BE2C (cell line): ENCODE data around the gene CCDC88C.

Experiments
- DNase-seq: peaks from one replicate; pipeline ENCODE4 v3.0.0-alpha.2; 2020
- H3K27me3 ChIP-seq: fragments of 250-450 bp; sonication (Bioruptor Pico); 2 replicates; pipeline ENCODE4 v1.5.1; 2020; ENCODE audit warnings: mild to moderate bottlenecking
- H3K36me3 ChIP-seq: fragments of 250-450 bp; sonication (Bioruptor Pico); 2 replicates; pipeline ENCODE4 v1.5.1; 2020; ENCODE audit warnings: mild to moderate bottlenecking
- H3K4me1 ChIP-seq: fragments of 250-450 bp; sonication (Bioruptor Pico); 2 replicates; pipeline ENCODE4 v1.5.1; 2020
- H3K4me3 ChIP-seq: 2 replicates; pipeline ENCODE4 v1.5.1; 2011; ENCODE audit warnings: low read depth, low read length
- H3K9me3 ChIP-seq: fragments of 250-450 bp; sonication (Bioruptor Pico); 2 replicates; pipeline ENCODE4 v1.5.1; 2020
- CTCF ChIP-seq: IDR thresholded peaks from 2 replicates; pipeline ENCODE4 v1.5.1; 2012; ENCODE audit warnings: mild to moderate bottlenecking, low read depth, low read length

The CCDC88C gene

DNA sequence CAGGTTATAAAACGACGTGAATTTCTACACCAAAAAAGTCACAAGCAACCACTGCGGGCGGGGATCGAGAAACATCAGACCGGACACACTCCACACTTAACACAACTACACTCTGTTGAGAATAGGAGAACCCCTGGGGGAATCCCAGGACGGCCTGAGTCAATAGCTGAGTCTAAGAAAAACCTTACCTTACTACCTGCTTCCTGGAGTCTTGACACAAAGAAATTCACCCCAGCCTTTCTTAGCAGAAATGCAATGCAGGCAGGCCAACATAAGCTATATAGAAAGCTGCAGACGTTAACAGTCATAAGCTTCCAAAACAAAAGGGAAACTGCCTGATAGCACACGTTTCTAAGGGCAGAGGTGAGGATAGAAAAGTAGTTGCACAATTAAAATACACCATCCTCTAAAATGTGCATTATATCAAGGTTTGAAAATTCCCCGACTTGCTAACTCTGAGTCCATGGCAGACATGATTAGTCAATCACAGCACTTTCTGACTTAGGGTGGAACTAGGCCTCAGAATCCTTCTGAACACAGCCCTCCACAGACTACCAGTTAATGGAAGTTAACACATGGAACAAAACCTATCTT, 68.0 kb downstream of the CCDC88C start:
- no peak for TF ChIP-seq CTCF
- Histone ChIP-seq H3K4me1 (no peaks in the 10 kb centered on the region), H3K27me3 (no peaks in the 10 kb centered on the region), H3K36me3 (no peaks in the 10 kb centered on the region), H3K9me3 (no peaks in the 10 kb centered on the region), H3K4me3 (no peak overlapping the region)
- DNase-seq = no peak

GRCh38 chr14:91348845-91349465, 68.7 kb downstream of the CCDC88C start:
- Histone ChIP-seq H3K36me3 (no peaks in the 10 kb centered on the region), H3K9me3 (no peaks in the 10 kb centered on the region), H3K4me1 (no peaks in the 10 kb centered on the region), H3K27me3 (no peaks in the 10 kb centered on the region), H3K4me3 (no peak overlapping the region)
- DNase-seq = no peak
- TF ChIP-seq CTCF = no peak

- no peaks in the 10 kb centered on the region; the same call in 1 of the 2 replicates for H3K4me1 ChIP-seq
- H3K27me3 ChIP-seq = no peaks in the 10 kb centered on the region
- H3K4me3 ChIP-seq = no peak overlapping the region
- H3K9me3 ChIP-seq = no peaks in the 10 kb centered on the region
- no peak for DNase-seq
- TF ChIP-seq CTCF = no peak
- no peaks in the 10 kb centered on the region for H3K36me3 ChIP-seq
These were observed 70.8 kb downstream of the CCDC88C start for GRCh38 chr14:91346838-91347173.

DNA sequence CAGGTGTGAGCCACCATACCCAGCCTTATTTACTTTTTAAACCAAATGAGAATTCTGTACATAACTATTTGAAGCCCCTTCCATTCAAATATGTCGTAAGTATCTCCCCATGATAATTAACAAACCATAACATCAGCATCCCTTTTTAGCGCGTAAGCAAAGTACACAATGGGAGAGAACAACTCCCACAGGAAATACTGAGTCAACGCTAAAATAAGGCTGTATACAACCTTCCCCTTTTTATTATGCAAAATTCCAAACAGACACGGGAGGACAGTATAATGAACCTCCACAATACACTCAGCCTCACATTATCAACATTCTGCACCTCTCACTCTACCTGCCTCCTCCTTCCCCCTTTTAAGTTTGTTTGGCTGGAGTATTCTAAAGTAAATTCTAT, 73.5 kb downstream of the CCDC88C start:
- DNase-seq = no peak
- H3K9me3 ChIP-seq = no peaks in the 10 kb centered on the region
- TF ChIP-seq CTCF = no peak
- no peaks in the 10 kb centered on the region for H3K27me3 ChIP-seq
- H3K36me3 ChIP-seq = no peaks in the 10 kb centered on the region
- H3K4me3 ChIP-seq = no peak overlapping the region
- peaks cover 5% of the 10 kb centered on the region for H3K4me1 ChIP-seq

- DNase-seq = no peak
- TF ChIP-seq CTCF = no peak
- H3K27me3 ChIP-seq = no peaks in the 10 kb centered on the region
- peaks cover 5% of the 10 kb centered on the region for H3K4me1 ChIP-seq
- H3K4me3 ChIP-seq = no peak overlapping the region
- no peaks in the 10 kb centered on the region for H3K9me3 ChIP-seq
- no peaks in the 10 kb centered on the region for H3K36me3 ChIP-seq
These were observed 74.6 kb downstream of the CCDC88C start for GRCh38 chr14:91343051-91343450.

DNA sequence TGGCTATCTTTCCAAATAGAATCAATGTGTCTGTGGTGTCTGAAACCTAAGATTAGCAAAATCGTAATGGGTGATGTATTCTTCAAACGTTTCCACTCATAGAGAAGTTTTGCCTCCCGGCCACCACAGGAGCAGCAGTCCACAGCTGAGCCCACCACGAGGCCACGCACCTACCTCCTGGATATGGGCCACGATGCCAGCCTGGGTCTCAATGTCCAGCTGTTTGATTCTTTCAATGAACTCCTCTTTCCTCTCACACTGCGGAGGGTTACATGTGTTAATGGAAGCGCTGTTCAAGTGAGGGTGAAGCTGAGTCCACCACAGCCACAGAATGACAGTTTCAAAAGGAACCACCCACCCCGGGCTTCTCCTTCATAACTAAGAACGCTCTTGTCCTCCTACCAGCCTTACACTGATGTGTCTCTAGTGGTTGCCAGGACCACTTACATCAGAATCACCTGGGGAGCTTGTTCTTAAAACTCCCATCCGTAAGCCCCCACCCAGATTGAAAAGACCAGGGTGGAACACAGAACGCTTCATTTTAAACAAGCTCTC, 75.3 kb downstream of the CCDC88C start:
- no peaks in the 10 kb centered on the region for H3K27me3 ChIP-seq
- H3K36me3 ChIP-seq = no peaks in the 10 kb centered on the region
- no peak for TF ChIP-seq CTCF
- no peak for DNase-seq
- no peak overlapping the region for H3K4me3 ChIP-seq
- H3K4me1 ChIP-seq = peaks cover 5% of the 10 kb centered on the region
- no peaks in the 10 kb centered on the region for H3K9me3 ChIP-seq
